Caki2 (cell line): ENCODE results near the gene ARL8A. TPM values are rescaled to one million over a fixed set of nuclear protein-coding genes. Genes with fewer than 3 reads are reported as not detected.

Experiments
- DNase-seq: peaks from one replicate; pipeline ENCODE4 v3.0.0-alpha.2; 2015; ENCODE audit warnings: low read depth
- in situ Hi-C: cut with HindIII; loops from 2 replicates; pipeline ENCODE4 v1.10.0; 2016; ENCODE audit warnings: low sequenced_read_pairs, low pct_unique_long_range_greater_than_20kb, mixed read lengths
- total RNA-seq: library from RNA; depleted of rRNA; stranded (reverse); fragments of >200 nt; shearing (Covaris generic); gene quantifications from 2 replicates; pipeline ENCODE4 v1.2.3, GENCODE V29; 2014; ENCODE audit warnings: low replicate concordance

ARL8A gene
- total RNA-seq, 1 experiment from 2014 or later = 23.9 TPM

DNA sequence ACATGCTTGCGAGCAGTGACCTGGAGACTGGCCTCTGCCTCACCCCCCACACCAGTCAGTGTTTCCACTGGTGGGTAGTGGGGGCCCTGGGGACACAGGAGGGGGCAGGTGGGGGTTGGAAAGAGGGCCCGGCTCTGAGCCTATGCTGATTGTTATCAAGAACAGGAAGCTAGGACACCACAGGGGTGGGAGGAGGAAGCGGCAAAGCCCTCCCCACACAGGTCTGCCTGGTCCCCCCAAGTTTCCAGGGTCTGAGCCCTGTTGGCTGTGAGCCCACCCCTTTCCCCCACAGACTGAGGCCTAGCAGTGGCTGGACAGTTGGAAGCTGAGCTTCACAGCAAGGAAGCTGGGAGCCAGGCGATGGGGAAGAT lies 17.5 kb upstream of the ARL8A start:
- in situ Hi-C loops = no loop called here
- DNase-seq = no peak

DNA sequence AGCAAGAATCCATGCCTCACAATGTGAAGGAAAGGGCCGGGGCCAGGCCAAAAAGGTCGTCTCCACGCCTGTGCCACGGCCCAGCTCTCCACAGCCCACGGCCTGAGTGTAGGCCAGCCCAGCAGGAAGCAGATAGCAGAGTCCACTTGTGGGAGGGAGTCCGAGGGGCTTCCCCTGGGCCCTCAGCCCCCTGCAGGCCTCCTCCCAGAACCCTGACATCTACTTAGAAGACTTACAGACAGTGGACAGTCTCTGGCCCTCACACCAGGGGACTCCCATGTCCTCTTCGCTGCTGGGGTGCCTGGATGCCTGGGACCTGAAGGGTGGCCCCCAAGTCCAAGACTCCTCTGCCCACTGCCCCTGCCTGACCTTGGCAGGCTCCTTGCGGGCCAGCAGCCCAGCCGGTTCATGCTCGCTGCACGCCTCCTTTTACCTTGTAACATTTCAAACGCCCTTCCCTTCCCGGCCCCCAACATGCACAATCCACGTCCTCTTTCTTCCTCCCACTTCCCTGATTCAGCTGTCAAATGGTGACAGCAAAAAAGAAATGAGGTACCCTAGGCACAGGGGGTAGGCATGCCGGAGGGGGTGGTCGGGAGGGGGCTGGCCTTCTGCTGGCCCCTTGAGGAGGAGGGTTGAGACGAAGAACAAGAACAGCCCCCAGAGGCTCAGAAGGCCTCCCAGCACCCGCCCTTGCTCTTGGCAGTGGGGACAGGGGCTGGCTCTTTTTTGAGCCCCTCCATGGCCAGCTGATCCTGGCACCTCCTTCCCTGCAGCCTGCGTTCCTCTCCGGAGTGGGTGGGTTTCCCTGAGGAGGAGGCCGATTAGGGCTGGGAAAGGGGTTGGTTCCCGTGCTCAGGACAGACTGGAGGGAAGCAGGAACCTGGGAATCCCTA lies 16.9 kb upstream of the ARL8A start:
- no peak for DNase-seq
- in situ Hi-C loops = no loop called here

GRCh38 chr1:202160377-202160940 lies 15.9 kb upstream of the ARL8A start, which contains the start of gene PTPN7:
Gene PTPN7, minus strand, starts transcription at chr1:202160602. Its CDS starts 1,200 bp downstream, at chr1:202159402.
- no peak for DNase-seq
- in situ Hi-C loops = no loop called here

GRCh38 chr1:202159534-202160371 lies 15.2 kb upstream of the ARL8A start:
- in situ Hi-C loops = no loop called here

DNA sequence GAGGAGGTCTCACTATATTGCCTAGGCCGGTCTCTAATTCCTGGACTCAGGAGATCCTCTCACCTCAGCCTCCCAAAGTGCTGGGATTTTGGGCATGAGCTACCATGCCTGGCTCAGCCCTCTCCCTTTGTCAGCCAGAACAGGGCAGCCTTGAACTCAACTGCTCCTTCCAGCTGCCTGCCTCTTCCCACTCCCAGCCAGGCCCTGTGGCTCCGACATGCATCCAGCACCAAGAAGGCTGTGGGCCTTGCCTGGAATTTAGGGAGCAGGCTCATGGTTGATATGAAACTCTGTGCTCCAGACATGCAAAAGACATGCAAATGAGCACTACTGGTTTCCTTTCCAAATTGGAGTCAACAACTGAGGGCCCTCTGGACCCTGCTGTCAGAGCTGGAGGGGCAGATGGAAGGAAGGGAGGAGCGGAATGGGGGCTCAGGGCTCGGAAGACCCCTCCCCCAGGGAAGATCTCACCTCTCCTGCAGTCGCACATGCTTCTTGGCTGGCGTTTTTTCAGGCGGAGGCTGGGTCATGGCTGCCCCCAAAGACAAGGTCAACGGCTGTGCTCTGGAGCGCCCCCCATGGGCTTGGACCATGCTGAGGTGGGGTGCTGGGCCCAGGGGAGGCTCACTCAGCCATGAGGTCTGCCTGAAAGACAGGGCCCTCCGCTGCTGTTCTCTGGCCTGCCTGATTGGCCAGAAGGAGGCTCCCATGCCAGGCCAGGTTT lies 14.4 kb upstream of the ARL8A start:
- in situ Hi-C loops = no loop called here

More at GRCh38 chr1:202159534-202160371, 15.2 kb upstream of the ARL8A start:
- no peak for DNase-seq

GRCh38 chr1:202157945-202158344 lies 13.4 kb upstream of the ARL8A start:
- in situ Hi-C loops = no loop called here
- no peak for DNase-seq

More for the DNA sequence above, 14.4 kb upstream of the ARL8A start:
- DNase-seq = no peak

DNA sequence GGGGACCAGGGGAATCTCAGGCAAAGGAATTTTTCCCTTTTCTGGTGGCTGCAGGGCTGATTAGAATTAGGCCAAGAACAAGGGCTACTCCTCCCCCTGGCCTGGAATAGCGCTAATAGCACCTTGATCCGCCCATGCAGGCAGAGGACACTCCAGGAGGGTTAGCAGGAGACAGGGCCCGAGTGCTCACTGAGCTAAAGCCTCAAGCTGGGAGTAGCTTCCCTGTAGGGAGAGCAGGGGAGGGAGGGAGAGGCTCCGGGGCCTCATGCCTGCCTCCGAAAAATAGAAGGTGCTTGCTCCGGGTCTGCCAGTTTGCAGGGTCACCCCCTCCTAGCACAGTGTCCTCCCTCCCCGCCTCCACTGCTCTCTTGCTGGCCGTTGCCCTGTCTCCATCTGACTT lies 12.1 kb upstream of the ARL8A start:
- no peak for DNase-seq
- in situ Hi-C loops = no loop called here

GRCh38 chr1:202155478-202156021 lies 11.0 kb upstream of the ARL8A start:
- in situ Hi-C loops = no loop called here
- peak; percentile 84 for DNase-seq

DNA sequence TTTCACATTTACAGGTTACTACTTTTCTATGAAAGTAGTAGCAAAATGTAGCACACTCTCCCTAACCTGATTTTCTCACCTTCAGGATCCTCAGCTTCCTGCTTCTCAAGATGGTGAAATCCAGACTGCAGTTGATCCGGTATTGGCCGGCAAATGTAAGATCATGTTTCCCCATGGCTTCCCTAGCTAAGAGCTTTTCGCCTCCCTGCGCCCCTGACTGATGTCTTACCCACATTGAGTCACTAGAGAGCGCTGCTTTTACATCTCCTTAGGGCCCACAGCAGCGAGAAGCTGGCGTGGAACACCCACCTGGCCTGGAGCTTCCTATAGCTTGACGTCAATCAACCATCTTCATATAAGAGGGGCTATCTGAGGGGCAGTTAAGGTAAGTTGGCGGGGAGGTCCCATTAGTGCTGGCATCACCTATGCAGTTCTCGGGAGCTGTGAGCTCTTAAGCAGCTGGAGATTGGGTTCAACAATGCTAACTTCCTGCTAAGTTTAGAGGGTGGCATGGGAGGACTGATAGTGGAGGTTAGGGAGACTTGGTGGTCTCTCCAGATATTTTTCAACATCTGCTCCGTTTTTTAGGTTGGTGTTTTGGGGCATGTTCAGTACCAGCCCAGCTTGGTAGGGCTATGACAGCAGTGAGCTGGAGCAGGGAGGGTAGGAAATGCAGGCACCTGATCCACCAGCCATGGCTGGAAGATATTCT lies 10.4 kb upstream of the ARL8A start:
- DNase-seq = no peak
- in situ Hi-C loops = no loop called here

- in situ Hi-C loops = no loop called here
- no peak for DNase-seq
Measured at GRCh38 chr1:202154148-202154765, 9.7 kb upstream of the ARL8A start.

DNA sequence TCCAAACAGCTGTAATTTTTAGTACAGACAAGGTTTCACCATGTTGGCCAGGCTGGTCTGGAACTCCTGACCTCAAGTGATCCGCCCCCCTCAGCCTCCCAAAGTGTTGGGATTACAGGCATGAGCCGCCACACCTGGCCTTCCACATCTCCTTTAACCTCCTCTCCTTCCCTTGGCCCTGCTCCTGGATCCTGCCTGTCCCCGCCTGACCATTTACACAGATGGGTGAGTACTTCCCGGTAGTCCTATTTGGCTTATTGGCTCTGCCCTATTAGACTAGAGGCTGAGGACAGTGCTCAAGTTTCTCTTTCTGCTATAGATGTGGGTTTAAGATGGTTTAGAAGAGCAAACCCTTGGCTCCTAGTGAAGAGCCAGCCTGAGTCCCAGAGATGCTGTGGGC lies 8.7 kb upstream of the ARL8A start:
- DNase-seq = no peak
- in situ Hi-C loops = no loop called here

GRCh38 chr1:202152399-202152798 lies 7.9 kb upstream of the ARL8A start:
- in situ Hi-C loops = no loop called here
- no peak for DNase-seq

DNA sequence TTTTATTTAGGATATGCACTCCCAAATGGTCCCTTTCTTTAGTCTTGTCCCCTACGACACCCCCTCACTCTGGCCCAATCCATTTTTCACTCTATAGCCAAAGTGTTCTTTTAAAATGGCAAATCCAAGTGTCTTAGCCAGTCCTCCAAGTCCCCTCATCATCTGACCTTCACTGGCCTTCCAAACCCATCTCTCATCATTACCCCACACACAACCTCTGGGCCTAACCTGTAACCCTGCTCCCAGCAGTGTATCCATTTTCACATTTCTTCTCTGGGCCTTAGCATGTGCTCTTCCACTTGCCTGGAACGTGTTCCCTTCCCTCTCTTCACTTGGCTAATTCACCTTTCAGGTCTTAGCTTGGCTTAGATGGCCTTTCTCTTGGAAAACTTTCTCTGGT lies 6.5 kb upstream of the ARL8A start:
- in situ Hi-C loops = no loop called here

DNA sequence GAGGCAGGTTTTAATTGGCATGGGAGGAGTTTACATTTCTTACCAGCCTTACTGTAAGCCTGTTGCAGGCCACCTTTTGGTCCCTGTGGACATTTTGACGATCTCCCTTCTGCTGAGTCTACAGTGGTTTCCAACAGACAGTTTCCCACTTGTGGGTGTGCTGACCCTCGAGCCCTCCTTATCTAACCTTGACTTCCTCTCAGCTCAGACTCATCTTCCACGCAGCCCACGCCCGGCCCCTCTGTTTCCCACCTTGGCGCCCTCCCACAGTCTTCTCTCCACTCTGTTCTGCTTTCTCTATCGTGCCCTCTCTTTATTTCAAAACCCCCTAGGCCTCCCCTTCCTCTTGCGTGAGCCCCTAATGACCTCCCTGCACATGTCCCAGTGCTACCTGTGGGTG lies 6.1 kb upstream of the ARL8A start:
- in situ Hi-C loops = no loop called here
- no peak for DNase-seq

More for the DNA sequence above, 6.5 kb upstream of the ARL8A start:
- DNase-seq = no peak

DNA sequence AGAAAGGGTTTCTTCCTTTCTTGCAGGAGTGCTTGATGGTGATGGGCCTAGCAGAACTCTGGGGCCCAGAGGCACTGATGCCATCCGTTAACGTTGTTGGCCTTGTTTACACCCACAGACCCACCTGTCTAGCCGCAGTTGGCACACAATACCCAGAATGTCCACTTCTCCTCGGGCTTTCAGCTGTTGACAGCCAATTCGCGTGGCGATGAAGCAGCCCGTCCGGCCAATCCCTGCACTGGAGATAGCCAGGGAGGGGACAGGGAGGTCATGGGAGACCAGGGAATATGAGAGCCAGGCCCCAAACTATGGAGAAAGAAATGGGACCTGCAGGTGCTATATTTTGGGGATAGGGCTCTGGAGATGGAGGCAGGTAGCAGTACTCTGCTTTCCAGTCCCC lies 5.7 kb upstream of the ARL8A start:
- in situ Hi-C loops = no loop called here
- no peak for DNase-seq

- no peak for DNase-seq
- in situ Hi-C loops = no loop called here
Measured at GRCh38 chr1:202149566-202149965, 5.0 kb upstream of the ARL8A start.

DNA sequence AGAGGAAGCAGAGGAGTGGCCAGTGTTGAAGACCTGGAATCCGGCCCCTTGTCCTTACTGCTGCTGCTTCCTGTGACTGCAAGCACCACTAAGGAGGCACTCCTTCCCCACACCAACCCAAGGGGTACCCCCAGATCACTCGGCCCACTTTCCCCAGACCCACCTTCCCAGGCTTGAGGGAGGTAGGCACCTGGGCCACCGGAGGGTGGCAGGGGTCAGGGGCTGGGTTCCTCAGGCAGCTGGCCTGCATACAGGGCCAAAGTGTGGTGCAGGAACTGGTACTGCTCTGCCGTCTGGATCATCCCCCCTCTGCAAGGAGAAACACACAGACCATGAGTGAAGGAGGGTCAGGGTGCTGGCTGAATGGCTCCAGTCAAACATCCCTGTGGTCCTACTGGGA lies 3.9 kb upstream of the ARL8A start:
- in situ Hi-C loops = no loop called here
- DNase-seq = no peak
